GM12872 (cell line): ENCODE measurements around the gene DAB2IP.

ENCODE experiments used
- CTCF ChIP-seq: IDR thresholded peaks from 3 replicates; pipeline ENCODE4 v1.5.1; 2011; ENCODE audit warnings: low read depth, mild to moderate bottlenecking, low read length, moderate library complexity; ENCODE audit not compliant: insufficient read depth

DAB2IP gene

GRCh38 chr9:121735065-121735792, 83.8 kb downstream of the DAB2IP start:
- peak; percentile 52 for TF ChIP-seq CTCF

GRCh38 chr9:121735793-121736770, 84.6 kb downstream of the DAB2IP start:
- TF ChIP-seq CTCF, result no peak

DNA sequence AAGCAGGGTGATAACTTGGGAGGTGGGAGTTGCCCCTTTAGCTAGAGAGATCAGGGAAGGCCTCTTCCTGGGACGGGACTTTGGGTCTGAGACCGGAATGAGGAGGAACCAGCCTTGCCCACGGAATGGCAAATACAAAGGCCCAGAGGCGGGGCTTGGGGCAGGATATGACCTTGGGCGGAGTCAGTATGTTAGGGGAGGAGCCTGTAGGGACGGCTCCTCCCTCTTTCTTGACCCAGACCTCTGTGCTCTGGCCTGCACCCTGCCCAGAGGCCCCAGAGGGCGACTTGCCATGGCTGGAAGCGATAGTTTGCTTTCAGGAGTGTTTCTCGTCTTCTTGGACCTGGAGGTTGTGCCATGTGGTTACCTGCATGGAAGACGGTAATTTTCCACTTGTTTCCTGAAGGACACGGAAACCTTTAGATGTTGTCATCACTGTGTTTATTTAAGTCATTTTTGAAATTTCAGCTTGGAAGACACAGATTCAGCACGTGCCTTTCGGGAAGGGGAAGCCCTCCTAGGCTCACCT, 85.6 kb downstream of the DAB2IP start:
- no peak for TF ChIP-seq CTCF

DNA sequence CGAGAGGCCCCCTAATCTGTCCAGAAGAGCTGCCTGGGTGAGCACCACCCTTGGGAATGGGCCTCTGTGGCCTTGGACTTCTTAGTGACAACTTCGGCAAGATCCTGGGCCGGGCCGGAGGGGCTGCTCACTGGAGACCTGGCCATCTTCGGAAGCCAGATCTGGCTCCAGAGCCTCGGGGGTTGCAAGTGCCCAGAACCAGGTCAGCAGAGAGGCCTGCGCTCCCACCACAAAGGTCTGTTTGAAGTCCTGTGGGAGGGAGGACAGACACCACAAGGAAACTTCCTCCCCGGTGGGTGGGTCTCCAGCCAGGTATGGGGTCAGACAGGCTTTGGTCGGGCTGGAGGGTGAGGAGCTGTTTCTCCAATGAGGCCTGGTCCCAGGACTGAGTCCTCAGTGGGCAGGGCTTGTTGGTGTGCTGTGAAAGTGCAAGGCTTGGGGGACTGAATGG, 86.1 kb downstream of the DAB2IP start:
- no peak for TF ChIP-seq CTCF

DNA sequence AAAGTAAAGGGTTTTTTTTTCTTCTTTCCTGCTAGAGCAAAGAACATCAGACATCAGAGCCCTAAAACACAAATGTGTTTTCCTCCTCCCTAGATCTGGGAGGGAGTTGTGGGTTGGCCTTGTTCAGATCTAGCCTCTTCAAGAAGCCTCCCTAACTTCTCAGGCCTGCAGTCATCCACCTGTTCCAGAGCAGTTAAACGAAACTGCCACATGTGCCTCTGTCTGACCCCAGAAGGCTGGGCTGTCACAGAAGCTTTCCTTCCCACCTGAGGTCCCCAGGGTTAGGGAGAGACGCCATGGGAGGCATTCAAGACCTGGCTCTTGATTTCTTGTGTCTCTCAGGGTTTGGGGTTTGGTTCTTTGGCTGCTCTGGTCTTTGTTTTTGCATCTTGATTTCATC, 87.0 kb downstream of the DAB2IP start:
- no peak for TF ChIP-seq CTCF

- no peak for TF ChIP-seq CTCF
Observed at GRCh38 chr9:121738968-121739367, 87.5 kb downstream of the DAB2IP start.

- no peak for TF ChIP-seq CTCF
Observed at GRCh38 chr9:121739971-121740370, 88.5 kb downstream of the DAB2IP start.
